Mesendoderm (in vitro differentiated cells): ENCODE measurements around the gene SYT7.

Experiments used
- DNase-seq: peaks from one replicate; pipeline ENCODE4 v3.0.0; 2013
- H2AK5ac ChIP-seq: 2 replicates; pipeline ENCODE4 v1.6.1; 2013; ENCODE audit warnings: low read length, inconsistent platforms
- H2BK120ac ChIP-seq: 2 replicates; pipeline ENCODE4 v1.6.1; 2013; ENCODE audit warnings: low read depth, mild to moderate bottlenecking, low read length, moderate library complexity, mixed read lengths
- H2BK15ac ChIP-seq: replicated peaks from 2 replicates; pipeline ENCODE4 v1.6.1; 2013; ENCODE audit warnings: low read depth, mild to moderate bottlenecking, moderate library complexity
- H2BK5ac ChIP-seq: 2 replicates; pipeline ENCODE4 v1.6.1; 2013; ENCODE audit warnings: low read length, inconsistent platforms
- H3K18ac ChIP-seq: 2 replicates; pipeline ENCODE4 v1.6.1; 2013; ENCODE audit warnings: mild to moderate bottlenecking, low read length, mixed read lengths
- H3K23ac ChIP-seq: one replicate; pipeline ENCODE4 v1.6.1; 2013; ENCODE audit warnings: low read length
- H3K27ac ChIP-seq: 2 replicates; pipeline ENCODE4 v1.5.1; 2013; ENCODE audit warnings: low read depth, mild to moderate bottlenecking, inconsistent platforms, low read length, moderate library complexity
- H3K27me3 ChIP-seq: 2 replicates; pipeline ENCODE4 v1.6.1; 2013; ENCODE audit warnings: low read length, control low read depth, mild to moderate bottlenecking, inconsistent platforms; ENCODE audit not compliant: insufficient read depth, poor library complexity
- H3K36me3 ChIP-seq: 2 replicates; pipeline ENCODE4 v1.6.1; 2013; ENCODE audit warnings: low read length, inconsistent platforms; ENCODE audit not compliant: control insufficient read depth, insufficient read depth
- H3K4ac ChIP-seq: one replicate; pipeline ENCODE4 v1.6.1; 2013; ENCODE audit warnings: low read depth, mild to moderate bottlenecking, low read length, moderate library complexity
- H3K4me1 ChIP-seq: 2 replicates; pipeline ENCODE4 v1.6.1; 2013; ENCODE audit warnings: low read depth, low read length, inconsistent platforms; ENCODE audit not compliant: control insufficient read depth
- H3K4me2 ChIP-seq: 2 replicates; pipeline ENCODE4 v1.6.1; 2013; ENCODE audit warnings: low read length
- H3K4me3 ChIP-seq: 2 replicates; pipeline ENCODE4 v1.5.1; 2013; ENCODE audit warnings: mild to moderate bottlenecking, low read length
- H3K56ac ChIP-seq: one replicate; pipeline ENCODE4 v1.6.1; 2013; ENCODE audit warnings: low read length
- H3K79me1 ChIP-seq: 2 replicates; pipeline ENCODE4 v1.6.1; 2013; ENCODE audit warnings: low read length, inconsistent platforms
- H3K79me2 ChIP-seq: 2 replicates; pipeline ENCODE4 v1.6.1; 2013; ENCODE audit warnings: mild to moderate bottlenecking, low read length; ENCODE audit not compliant: control insufficient read depth, insufficient read depth
- H3K9ac ChIP-seq: 2 replicates; pipeline ENCODE4 v1.6.1; 2013; ENCODE audit warnings: low read length, inconsistent platforms
- H4K5ac ChIP-seq: one replicate; pipeline ENCODE4 v1.6.1; 2013; ENCODE audit warnings: low read length
- H4K8ac ChIP-seq: one replicate; pipeline ENCODE4 v1.6.1; 2013; ENCODE audit warnings: low read depth, mild to moderate bottlenecking, control low read depth, low read length, moderate library complexity
- WGBS: extraction: QIAGEN DNeasy Blood & Tissue Kit; methylation state at CpG from one replicate; pipeline ENCODE4 v1.1.7; 2013; ENCODE audit warnings: low lambda C conversion rate, missing lambda C conversion rate; ENCODE audit not compliant: insufficient coverage; ENCODE audit errors: extremely low coverage; 5-methylcytosine and 5-hydroxymethylcytosine counted together

The SYT7 gene

DNA sequence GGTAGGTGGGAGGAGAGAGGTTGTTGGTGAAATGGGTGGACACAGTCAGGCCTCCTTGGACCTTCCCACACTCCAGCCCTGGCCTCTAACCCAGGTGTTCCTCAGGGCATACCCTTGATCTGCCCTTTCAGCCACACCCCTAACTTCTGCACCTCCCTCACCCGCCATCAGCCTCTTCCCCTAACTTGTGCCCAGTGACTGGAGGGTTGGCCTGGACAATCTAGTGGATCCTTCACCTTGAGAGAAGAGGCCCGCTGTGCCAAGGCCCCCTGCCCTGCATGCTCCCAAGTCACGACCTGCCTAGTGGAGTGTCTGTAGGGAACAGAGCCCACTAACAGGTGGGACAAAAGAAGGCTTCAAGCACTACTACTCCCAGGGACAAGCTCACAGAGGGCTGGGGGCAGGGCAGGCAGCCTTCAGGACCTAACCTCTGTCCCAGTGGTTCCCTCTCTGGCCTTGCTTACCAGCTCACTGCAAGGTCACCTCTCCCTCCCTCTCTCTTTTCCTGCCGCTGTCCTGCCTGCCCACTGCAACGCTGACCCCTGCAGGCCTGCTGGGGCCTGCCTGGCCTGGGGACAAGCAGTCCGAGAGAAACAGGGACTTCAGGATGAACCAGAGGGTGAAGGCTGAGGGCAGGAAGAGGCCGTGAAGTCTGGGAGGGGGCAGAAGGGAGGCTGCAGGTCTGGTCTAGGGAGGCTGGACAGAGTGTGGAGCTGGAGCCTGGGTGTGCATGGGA, 3.3 kb downstream of the SYT7 start:
- Histone ChIP-seq H2BK120ac (no peak overlapping the region), H2AK5ac (no peak overlapping the region), H3K23ac (no peak overlapping the region), H2BK15ac (no peak overlapping the region), H3K4me3 (no peak overlapping the region), H3K36me3 (no peaks in the 10 kb centered on the region), H3K18ac (no peak overlapping the region), H3K27me3 (peaks cover 2% of the 10 kb centered on the region), H3K79me2 (no peaks in the 10 kb centered on the region), H3K4ac (no peak overlapping the region), H3K4me1 (peaks cover 3% of the 10 kb centered on the region), H4K5ac (no peak overlapping the region), H3K27ac (no peak overlapping the region), H4K8ac (no peak overlapping the region), H3K79me1 (no peaks in the 10 kb centered on the region), H2BK5ac (no peak overlapping the region), H3K9ac (no peak overlapping the region), H3K4me2 (no peak overlapping the region), H3K56ac (no peak overlapping the region)
- WGBS, result no CpG with 5 or more reads among the region's 7 CpGs
- DNase-seq, result peak; percentile 78

DNA sequence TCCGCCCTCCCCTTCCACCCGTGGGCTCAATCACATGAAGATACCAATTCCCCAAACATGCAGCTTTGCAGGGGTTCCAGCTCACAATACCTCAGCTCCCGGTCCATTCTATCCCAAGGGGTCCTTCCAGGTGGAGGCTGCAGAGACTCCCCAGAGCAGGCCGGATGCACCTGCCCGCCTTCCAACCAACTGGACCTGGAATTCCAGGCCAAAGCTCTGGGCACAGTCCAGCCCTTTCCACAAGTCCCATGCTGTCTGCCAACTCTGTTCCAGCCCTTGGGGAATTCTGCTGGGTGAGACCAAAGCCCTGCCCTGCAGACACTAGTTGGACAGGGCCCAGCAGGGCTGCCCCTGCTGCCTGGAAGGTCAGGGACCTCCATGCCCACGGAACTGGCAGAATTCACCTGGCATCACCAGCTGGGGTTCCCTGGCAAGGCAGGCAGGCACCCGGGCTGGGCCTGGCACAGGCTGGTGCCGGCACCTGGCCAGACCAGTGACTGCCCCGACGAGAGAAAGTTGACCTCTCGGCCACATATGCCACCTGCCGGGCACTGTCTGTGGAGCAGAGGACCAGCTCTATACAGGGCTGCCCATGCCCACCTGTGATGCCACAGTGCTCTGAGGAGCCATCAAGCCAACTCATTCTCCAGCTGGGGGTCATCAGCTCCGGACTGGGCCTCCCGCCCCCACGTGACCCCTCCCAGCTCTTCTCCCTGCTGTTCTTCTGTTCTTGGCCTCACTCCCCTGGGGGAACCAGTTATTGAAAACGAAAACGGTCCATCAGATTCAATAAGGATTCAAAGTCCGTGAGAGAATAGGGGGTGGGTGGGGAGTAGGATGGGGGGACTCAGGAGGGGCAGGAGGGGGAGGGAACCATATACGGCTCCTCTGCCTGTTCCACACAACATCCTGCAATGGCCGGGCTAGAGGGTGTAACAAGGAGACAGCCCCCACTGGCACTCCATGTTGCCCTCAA, 4.7 kb downstream of the SYT7 start:
- H2AK5ac ChIP-seq, result no peak overlapping the region
- H3K79me2 ChIP-seq, result no peaks in the 10 kb centered on the region
- H3K9ac ChIP-seq, result no peak overlapping the region
- no peak overlapping the region for H2BK15ac ChIP-seq
- WGBS, result no CpG with 5 or more reads among the region's 20 CpGs
- H4K8ac ChIP-seq, result no peak overlapping the region
- H3K23ac ChIP-seq, result no peak overlapping the region
- no peak overlapping the region for H3K4me3 ChIP-seq
- no peak overlapping the region for H3K4ac ChIP-seq
- H4K5ac ChIP-seq, result no peak overlapping the region
- H3K4me2 ChIP-seq, result no peak overlapping the region
- no peaks in the 10 kb centered on the region for H3K36me3 ChIP-seq
- peaks cover 2% of the 10 kb centered on the region for H3K27me3 ChIP-seq
- peaks cover 3% of the 10 kb centered on the region for H3K4me1 ChIP-seq
- H3K79me1 ChIP-seq, result no peaks in the 10 kb centered on the region
- no peak overlapping the region for H3K27ac ChIP-seq
- H2BK120ac ChIP-seq, result no peak overlapping the region
- H3K18ac ChIP-seq, result no peak overlapping the region
- H3K56ac ChIP-seq, result no peak overlapping the region
- H2BK5ac ChIP-seq, result no peak overlapping the region
- no peak for DNase-seq

DNA sequence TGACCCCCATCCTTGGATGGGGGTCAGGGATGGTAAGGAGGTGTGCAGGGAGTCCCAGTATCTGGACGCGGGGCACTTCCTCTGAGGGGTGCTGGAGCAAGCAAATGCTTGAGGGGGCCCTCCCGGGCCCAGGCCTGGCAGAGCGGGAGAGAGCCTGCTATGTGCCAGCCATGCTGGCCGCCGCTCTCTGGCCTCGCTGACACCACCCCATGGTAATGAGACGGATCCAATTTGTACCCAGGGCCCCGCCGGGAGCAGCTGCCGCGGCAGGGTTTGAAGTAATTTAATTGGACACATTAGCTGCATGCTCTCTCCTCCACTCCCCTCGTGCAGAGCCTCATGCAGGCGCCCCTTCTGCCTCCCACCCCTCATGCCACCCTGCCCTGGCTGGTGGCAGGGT, 6.3 kb downstream of the SYT7 start:
- Histone ChIP-seq H3K27ac (no peak overlapping the region), H2BK120ac (no peak overlapping the region)

DNA sequence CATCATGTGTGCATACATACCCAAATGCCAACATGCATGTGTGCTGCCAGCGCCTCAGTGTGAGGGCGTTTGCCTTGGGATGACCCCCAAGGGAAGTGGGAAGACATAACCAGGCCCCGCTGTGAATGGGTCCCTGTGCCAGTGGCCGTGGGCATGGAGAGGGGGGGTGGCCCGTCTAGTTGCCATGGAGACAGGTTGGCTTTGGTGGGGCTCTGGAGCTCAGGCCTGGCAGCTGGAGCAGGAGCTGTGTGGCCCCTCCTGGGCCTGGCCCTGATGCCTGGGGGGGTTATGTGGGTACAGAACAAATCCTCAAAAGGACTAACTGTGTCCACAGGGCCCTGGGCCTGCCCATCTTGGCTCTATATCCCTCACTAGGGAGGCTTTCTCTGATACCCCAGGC, 8.0 kb downstream of the SYT7 start:
- Histone ChIP-seq H3K4me1 (no peaks in the 10 kb centered on the region), H4K5ac (no peak overlapping the region), H3K56ac (no peak overlapping the region), H4K8ac (no peak overlapping the region), H3K36me3 (no peaks in the 10 kb centered on the region), H3K79me2 (no peaks in the 10 kb centered on the region), H2BK15ac (no peak overlapping the region), H3K4me2 (no peak overlapping the region), H3K4ac (no peak overlapping the region), H3K27ac (no peak overlapping the region), H2BK5ac (no peak overlapping the region), H3K79me1 (no peaks in the 10 kb centered on the region), H3K18ac (no peak overlapping the region), H2AK5ac (no peak overlapping the region), H3K23ac (no peak overlapping the region), H2BK120ac (no peak overlapping the region), H3K9ac (no peak overlapping the region), H3K27me3 (no peaks in the 10 kb centered on the region), H3K4me3 (no peak overlapping the region)
- no CpG with 5 or more reads among the region's 5 CpGs for WGBS
- no peak for DNase-seq

More for the DNA sequence above, 6.3 kb downstream of the SYT7 start:
- Histone ChIP-seq H3K56ac (no peak overlapping the region), H2BK15ac (no peak overlapping the region), H3K23ac (no peak overlapping the region), H3K4me3 (no peak overlapping the region), H2BK5ac (no peak overlapping the region), H3K27me3 (no peaks in the 10 kb centered on the region), H3K4me1 (peaks cover 1% of the 10 kb centered on the region), H4K5ac (no peak overlapping the region), H3K79me2 (no peaks in the 10 kb centered on the region), H3K79me1 (no peaks in the 10 kb centered on the region), H3K9ac (no peak overlapping the region), H2AK5ac (no peak overlapping the region), H3K4ac (no peak overlapping the region), H3K18ac (no peak overlapping the region), H4K8ac (no peak overlapping the region), H3K36me3 (no peaks in the 10 kb centered on the region), H3K4me2 (no peak overlapping the region)
- no CpG with 5 or more reads among the region's 14 CpGs for WGBS
- no peak for DNase-seq

DNA sequence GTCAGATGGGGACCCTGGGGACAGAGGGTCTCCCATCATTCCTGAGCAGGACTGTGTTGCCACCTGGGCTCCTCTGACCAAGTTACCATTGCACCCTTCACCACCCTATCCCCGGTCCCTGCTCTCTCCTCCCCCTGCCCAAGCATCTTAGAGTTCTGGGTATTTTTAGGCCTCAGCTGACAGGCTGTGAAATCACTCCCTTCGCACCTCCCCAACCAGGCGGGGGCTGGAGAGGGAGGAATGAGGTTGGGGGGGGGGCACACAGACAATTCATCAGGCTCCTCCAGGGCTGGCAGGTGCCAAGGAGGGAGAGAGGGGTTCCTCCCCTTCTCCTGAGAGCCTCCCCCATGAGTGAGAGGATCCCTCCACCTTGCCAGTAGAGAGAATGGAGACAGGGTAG, 9.0 kb downstream of the SYT7 start:
- no peak overlapping the region for H2BK120ac ChIP-seq
- no peak overlapping the region for H4K5ac ChIP-seq
- H3K79me2 ChIP-seq, result no peaks in the 10 kb centered on the region
- no peak overlapping the region for H3K4me2 ChIP-seq
- H2BK15ac ChIP-seq, result no peak overlapping the region
- no peak overlapping the region for H3K4ac ChIP-seq
- no CpG with 5 or more reads among the region's 3 CpGs for WGBS
- H3K23ac ChIP-seq, result no peak overlapping the region
- no peak overlapping the region for H2BK5ac ChIP-seq
- H2AK5ac ChIP-seq, result no peak overlapping the region
- DNase-seq, result no peak
- no peaks in the 10 kb centered on the region for H3K27me3 ChIP-seq
- no peak overlapping the region for H3K56ac ChIP-seq
- H4K8ac ChIP-seq, result no peak overlapping the region
- H3K27ac ChIP-seq, result no peak overlapping the region
- no peaks in the 10 kb centered on the region for H3K36me3 ChIP-seq
- no peak overlapping the region for H3K18ac ChIP-seq
- H3K79me1 ChIP-seq, result no peaks in the 10 kb centered on the region
- H3K4me3 ChIP-seq, result no peak overlapping the region
- H3K9ac ChIP-seq, result no peak overlapping the region
- H3K4me1 ChIP-seq, result no peaks in the 10 kb centered on the region
